Lower lobe of right lung (tissue), 2 donors: ENCODE measurements around the gene TBC1D8. TPM values are rescaled to one million over a fixed set of nuclear protein-coding genes. Genes with fewer than 3 reads are reported as not detected.
"Not testable (repeated sequence)": the region's sequence is repeated elsewhere in the genome, so short reads cannot be mapped to it uniquely, and the experiment has no call there.

Experiments used
- ATAC-seq, 2 donors: fragments of 200-7000 bp; cut with Tn5 transposase; one replicate each; pipeline ENCODE4 v1.9.1; 2020 to 2022; ENCODE audit warnings: mild to moderate bottlenecking in 2 of 2, moderate library complexity in 2 of 2
- DNase-seq: peaks from one replicate; pipeline ENCODE4 v3.0.0-alpha.2; 2020
- H3K27ac ChIP-seq: fragments of 200-600 bp; one replicate; pipeline ENCODE4 v1.8.0; 2022
- H3K27me3 ChIP-seq: fragments of 200-600 bp; one replicate; pipeline ENCODE4 v1.8.0; 2022; ENCODE audit warnings: low read depth
- H3K36me3 ChIP-seq: fragments of 200-600 bp; one replicate; pipeline ENCODE4 v1.8.0; 2022; ENCODE audit warnings: mild to moderate bottlenecking
- H3K4me1 ChIP-seq: fragments of 200-600 bp; one replicate; pipeline ENCODE4 v1.8.0; 2022
- H3K4me3 ChIP-seq: fragments of 200-600 bp; one replicate; pipeline ENCODE4 v1.8.0; 2022; ENCODE audit warnings: mild to moderate bottlenecking
- H3K9me3 ChIP-seq: fragments of 200-600 bp; one replicate; pipeline ENCODE4 v1.8.0; 2022
- intact Hi-C: fragments of 100-400 bp; cut with DNase I; formaldehyde crosslinking; loops from one replicate; pipeline ENCODE4 v1.11.0; 2022
- total RNA-seq: library from RNA; stranded (reverse); fragmentation: NEBNext Ultra II Directional; extraction: Animal tissue kit (Norgen Biotek cat#: 25700); gene quantifications from one replicate; pipeline ENCODE4 v1.2.1, GENCODE V29; 2021
- TF ChIP-seq, protein P1 (sequence below): fragments of 200-600 bp; IDR thresholded peaks from one replicate; pipeline ENCODE4 v1.8.0; 2022; ENCODE audit warnings: antibody characterized with exemption, mild to moderate bottlenecking
- donor health status: DM: no; HTN: yes; CAD: no; lungs with severe emphysema.

Gene TBC1D8
- total RNA-seq, 1 donor from 2014 or later: 30.2 TPM

DNA sequence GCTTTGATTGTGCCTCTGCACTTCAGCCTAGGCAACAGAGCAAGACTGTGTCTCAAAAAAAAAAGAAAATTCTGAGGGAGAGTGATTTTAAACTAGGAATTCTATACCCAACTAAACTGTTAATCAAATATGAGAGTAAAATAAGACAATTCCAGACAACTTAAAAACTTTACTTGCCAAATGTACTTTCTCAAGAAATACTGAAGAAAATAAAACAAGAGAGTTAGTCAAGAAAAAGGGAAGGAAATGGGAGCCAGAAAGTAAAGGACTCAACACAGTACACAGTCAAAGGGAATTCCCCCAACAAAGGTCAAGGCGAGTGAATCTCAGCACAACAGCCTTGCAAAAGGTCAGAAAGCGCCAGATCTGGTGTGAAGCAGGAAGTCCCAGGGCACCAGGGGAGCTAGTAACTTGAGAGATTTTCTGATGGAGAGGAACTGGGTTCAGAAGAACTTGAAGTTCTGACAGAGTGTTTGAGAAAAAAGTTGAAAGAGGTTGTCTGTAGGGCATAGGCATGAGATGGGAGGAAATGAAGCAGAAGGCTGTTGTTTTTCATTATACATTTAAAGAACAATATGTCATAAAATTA, 22.6 kb upstream of the TBC1D8 start:
- ATAC-seq (peak; percentile 70 to 90), DNase-seq (no peak)
- no peaks in the 10 kb centered on the region for H3K27me3 ChIP-seq
- H3K36me3 ChIP-seq: no peaks in the 10 kb centered on the region
- TF ChIP-seq, protein P1, sequence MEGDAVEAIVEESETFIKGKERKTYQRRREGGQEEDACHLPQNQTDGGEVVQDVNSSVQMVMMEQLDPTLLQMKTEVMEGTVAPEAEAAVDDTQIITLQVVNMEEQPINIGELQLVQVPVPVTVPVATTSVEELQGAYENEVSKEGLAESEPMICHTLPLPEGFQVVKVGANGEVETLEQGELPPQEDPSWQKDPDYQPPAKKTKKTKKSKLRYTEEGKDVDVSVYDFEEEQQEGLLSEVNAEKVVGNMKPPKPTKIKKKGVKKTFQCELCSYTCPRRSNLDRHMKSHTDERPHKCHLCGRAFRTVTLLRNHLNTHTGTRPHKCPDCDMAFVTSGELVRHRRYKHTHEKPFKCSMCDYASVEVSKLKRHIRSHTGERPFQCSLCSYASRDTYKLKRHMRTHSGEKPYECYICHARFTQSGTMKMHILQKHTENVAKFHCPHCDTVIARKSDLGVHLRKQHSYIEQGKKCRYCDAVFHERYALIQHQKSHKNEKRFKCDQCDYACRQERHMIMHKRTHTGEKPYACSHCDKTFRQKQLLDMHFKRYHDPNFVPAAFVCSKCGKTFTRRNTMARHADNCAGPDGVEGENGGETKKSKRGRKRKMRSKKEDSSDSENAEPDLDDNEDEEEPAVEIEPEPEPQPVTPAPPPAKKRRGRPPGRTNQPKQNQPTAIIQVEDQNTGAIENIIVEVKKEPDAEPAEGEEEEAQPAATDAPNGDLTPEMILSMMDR: no peak
- intact Hi-C loops: no loop called here
- no peak overlapping the region for H3K27ac ChIP-seq
- no peaks in the 10 kb centered on the region for H3K9me3 ChIP-seq
- no peak overlapping the region for H3K4me3 ChIP-seq
- H3K4me1 ChIP-seq: peaks cover 18% of the 10 kb centered on the region

DNA sequence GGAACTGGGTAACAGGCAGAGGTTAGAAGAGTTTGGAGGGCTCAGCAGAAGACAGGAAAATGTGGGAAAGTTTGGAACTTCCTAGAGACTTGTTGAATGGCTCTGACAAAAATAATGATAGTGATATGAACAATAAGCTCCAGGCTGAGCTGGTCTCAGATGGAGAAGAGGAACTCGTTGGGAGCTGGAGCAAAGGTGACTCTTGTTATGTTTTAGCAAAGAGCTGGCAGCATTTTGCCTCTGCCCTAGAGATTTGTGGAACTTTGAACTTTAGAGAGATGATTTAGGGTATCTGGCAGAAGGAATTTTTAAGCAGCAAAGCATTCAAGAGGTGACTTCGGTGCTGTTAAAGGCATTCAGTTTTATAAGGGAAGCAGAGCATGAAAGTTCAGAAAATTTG, 18.6 kb upstream of the TBC1D8 start:
- H3K4me1 ChIP-seq, H3K27ac ChIP-seq, ATAC-seq, H3K36me3 ChIP-seq, DNase-seq, intact Hi-C loops, H3K4me3 ChIP-seq, H3K27me3 ChIP-seq: not testable (repeated sequence)
- H3K9me3 ChIP-seq: peaks cover 11% of the 10 kb centered on the region

DNA sequence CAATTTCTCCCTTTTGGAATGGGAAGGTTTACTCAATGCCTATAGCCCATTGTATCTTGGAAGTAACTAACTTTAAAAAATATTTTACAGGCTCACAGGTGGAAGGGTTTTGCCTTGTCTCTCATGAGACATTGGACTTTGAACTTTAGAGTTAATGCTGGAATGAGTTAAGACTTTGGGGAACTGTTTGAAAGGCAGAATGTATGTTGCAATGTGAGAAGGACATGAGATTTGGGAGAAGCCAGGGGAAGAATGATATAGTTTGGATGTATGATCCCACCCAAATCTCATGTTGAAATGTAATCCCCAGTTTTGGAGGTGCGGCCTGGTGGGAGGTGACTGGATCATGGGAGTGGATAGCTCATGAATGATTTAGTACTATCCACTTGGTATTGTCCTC, 17.5 kb upstream of the TBC1D8 start:
- ATAC-seq: no peak
- TF ChIP-seq, protein P1: no peak
- intact Hi-C loops: no loop called here
- Histone ChIP-seq H3K27ac (no peak overlapping the region), H3K4me3 (no peak overlapping the region), H3K9me3 (peaks cover 11% of the 10 kb centered on the region), H3K36me3 (no peaks in the 10 kb centered on the region), H3K4me1 (no peaks in the 10 kb centered on the region), H3K27me3 (no peaks in the 10 kb centered on the region)
- DNase-seq: no peak

DNA sequence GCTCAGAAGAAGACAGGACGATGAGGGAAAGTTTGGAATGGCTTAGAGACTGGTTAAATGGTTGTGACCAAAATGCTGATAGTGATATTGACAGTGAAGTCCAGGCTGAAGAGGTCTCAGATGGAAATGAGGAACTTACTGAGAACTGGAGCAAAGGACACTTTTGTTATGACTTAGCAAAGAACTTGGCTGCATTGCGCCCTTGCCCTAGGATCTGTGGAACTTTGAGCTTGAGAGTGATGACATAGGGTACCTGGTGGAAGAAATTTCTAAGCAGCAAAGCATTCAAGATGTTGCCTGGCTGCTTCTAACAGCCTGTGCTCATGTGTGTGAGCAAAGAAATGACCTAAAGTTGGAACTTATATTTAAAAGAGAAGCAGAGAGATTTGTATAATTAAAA, 16.4 kb upstream of the TBC1D8 start:
- H3K4me3 ChIP-seq, DNase-seq, H3K27me3 ChIP-seq, H3K4me1 ChIP-seq, ATAC-seq, intact Hi-C loops, H3K27ac ChIP-seq, H3K36me3 ChIP-seq: not testable (repeated sequence)
- peaks cover 11% of the 10 kb centered on the region for H3K9me3 ChIP-seq

DNA sequence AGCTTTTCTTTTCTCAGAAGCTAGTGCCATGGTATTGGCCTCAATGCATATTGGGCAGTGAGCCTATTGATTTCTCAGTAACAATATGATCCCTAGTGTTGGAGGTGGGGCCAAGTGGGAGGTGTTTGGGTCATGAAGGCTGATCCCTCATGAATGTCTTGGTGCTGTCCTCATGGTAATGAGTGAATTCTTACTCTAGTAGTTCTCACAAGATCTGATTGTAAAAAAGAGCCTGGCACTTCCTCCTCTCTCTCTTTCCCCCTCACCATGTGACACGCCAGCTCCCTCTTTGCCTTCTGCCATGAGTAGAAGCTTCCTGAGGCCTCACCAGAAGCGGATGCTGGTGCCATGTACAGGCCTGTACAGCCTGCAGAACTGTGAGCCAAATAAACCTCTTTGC, 12.8 kb upstream of the TBC1D8 start:
- ATAC-seq (no peak), DNase-seq (no peak)
- H3K36me3 ChIP-seq: no peaks in the 10 kb centered on the region
- H3K27ac ChIP-seq: no peak overlapping the region
- TF ChIP-seq, protein P1: no peak
- H3K27me3 ChIP-seq: no peaks in the 10 kb centered on the region
- H3K4me1 ChIP-seq: no peaks in the 10 kb centered on the region
- peaks cover 11% of the 10 kb centered on the region for H3K9me3 ChIP-seq
- intact Hi-C loops: no loop called here
- H3K4me3 ChIP-seq: no peak overlapping the region

DNA sequence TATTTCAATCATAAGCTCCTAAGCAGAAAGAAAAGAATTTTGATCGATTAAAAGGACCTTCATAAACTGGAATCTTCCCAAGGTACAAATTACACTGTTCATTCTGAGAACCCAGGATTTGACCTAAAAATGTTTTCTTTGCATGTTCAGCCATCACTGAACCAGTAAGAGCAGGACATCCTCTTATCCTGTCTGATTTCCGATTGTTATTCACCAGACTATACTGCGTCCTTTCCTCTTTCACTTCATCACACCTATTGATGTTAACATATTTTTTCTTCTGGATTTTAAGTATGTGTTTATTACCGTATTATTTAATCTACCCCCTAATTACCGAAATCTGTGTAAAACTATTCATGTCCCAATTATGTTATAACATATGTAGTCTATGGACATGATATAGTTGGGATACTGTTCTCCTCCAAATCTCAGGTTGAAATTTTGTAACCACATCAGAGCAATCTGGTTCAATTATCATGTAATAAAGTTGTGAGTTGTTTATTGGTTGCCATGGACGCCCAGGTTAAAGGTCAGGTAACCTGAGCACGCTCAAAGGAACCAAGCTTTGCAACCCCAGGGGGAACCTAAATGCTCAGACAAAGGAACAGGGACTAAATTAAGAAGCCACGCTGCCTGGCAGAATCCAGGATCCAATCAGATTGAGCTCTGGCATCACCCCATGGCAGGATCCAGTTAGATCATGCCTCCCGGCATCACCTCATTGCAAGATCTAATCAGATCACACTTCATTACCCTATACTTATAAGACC, 11.6 kb upstream of the TBC1D8 start:
- intact Hi-C loops: no loop called here
- TF ChIP-seq, protein P1: no peak
- ATAC-seq (no peak), DNase-seq (no peak)
- no peak overlapping the region for H3K27ac ChIP-seq
- H3K4me3 ChIP-seq: no peak overlapping the region
- peaks cover 3% of the 10 kb centered on the region for H3K9me3 ChIP-seq
- no peaks in the 10 kb centered on the region for H3K36me3 ChIP-seq
- no peaks in the 10 kb centered on the region for H3K4me1 ChIP-seq
- H3K27me3 ChIP-seq: no peaks in the 10 kb centered on the region
